VCaP (cell line): ENCODE measurements around the gene PHLDB1.
"Not testable (repeated sequence)": the region's sequence is repeated elsewhere in the genome, so short reads cannot be mapped to it uniquely, and the experiment has no call there.

Source experiments
- H3K27ac ChIP-seq: fragments of 450-650 bp; 2 replicates; pipeline ENCODE4 v1.5.1; 2017
- TF ChIP-seq, protein P1 (sequence below): fragments of 450-650 bp; conservative IDR thresholded peaks from 2 replicates; pipeline ENCODE4 v1.5.1; 2017; ENCODE audit warnings: mild to moderate bottlenecking, moderate library complexity

Gene PHLDB1

DNA sequence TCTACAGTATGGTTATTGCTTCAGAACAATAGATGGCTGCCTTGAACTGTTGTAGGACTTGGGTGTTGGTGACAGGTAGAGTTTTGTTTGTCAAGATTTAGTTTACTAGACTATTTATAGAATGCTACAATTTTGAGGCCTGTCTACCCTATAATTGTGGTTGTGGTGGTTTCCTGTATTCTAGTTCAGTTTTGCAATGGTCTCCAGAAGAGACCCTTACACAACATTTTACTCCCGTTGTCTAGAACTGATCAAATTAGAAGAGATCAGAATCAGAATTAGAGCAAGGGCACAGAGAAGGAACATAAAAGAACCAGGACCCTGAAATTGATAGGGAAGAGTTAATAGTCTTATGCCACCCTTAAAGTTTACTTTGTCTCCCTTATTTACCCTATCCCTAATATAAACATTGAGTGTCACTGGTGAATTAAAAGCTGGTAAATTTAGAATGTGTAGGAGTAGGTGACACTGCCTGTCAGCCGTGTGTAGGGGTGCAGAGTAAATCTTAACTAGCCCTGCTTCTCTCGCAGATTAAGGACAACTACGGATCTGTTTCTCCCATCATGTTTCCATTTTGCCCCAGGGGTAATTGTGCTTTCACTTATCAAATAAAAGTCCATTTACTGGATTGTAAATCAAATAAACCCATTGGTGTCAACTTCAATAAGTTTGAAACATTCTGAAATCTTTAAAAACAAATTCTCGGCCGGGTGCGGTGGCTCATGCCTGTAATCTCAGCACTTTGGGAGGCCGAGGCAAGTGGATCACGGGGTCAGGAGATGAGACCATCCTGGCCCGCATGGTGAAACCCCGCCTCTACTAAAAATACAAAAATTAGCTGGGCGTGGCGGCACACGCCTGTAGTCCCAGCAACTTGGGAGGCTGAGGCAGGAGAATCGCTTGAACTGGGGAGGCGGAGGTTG, 10.9 kb upstream of the PHLDB1 start:
- peak overlapping the region; percentile 30; the same call in 1 of the 2 replicates for H3K27ac ChIP-seq
- TF ChIP-seq, protein P1, sequence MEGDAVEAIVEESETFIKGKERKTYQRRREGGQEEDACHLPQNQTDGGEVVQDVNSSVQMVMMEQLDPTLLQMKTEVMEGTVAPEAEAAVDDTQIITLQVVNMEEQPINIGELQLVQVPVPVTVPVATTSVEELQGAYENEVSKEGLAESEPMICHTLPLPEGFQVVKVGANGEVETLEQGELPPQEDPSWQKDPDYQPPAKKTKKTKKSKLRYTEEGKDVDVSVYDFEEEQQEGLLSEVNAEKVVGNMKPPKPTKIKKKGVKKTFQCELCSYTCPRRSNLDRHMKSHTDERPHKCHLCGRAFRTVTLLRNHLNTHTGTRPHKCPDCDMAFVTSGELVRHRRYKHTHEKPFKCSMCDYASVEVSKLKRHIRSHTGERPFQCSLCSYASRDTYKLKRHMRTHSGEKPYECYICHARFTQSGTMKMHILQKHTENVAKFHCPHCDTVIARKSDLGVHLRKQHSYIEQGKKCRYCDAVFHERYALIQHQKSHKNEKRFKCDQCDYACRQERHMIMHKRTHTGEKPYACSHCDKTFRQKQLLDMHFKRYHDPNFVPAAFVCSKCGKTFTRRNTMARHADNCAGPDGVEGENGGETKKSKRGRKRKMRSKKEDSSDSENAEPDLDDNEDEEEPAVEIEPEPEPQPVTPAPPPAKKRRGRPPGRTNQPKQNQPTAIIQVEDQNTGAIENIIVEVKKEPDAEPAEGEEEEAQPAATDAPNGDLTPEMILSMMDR = no peak

DNA sequence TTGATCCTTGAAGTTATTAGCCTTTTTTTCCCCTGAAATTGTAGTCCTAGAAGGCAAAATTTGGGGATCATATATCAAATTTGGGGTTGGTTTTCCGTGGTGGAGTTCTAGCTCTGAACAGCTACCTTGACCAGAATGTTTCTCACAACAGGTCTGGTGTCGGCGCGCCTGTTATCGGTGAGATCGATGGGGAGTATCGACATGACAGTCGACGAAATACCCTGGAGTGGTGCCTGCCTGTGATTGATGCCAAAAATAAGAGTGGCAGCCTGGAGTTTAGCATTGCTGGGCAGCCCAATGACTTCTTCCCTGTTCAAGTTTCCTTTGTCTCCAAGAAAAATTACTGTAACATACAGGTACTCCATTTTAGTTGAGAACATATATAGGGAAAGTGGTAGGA, 9.9 kb upstream of the PHLDB1 start:
- H3K27ac ChIP-seq = no peak overlapping the region
- TF ChIP-seq, protein P1 = no peak

DNA sequence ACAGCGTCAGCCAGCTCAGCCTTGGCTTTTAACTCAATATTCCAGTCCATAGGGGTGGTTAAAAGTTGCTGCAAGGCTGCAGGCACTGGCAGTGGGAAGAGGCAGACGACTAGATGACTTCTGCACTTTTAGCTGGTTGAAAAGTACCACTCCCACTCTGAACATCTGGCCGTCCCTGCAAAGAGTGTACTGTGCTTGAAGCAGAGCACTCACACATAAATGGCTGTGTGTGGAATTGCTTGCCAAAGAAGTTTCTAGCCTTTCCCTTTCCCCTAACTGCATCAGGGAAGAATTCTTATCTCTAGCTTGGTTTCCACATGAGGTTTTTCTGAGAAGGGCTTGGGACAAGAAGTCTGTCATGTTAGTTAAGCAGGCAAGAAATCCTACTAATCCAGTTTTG, 5.1 kb upstream of the PHLDB1 start:
- TF ChIP-seq, protein P1 = no peak
- H3K27ac ChIP-seq = peak overlapping the region; percentile 59

DNA sequence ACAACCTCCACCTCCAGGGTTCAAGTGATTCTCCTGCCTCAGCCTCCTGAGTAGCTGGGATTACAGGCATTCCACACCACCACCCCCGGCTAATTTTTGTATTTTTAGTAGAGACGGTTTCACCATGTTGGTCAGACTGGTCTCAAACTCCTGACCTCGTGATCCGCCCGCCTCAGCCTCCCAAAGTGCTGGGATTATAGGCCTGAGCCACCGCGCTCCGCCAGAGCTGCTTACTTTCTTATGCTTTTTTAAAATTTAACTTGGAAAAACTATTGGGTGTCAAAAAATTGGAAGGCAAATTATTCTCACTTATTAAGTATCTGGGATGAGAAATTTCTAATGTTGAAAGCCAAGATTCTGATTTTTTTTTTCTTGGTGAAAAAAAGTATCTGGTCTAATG, 3.7 kb upstream of the PHLDB1 start:
- H3K27ac ChIP-seq = not testable (repeated sequence)

DNA sequence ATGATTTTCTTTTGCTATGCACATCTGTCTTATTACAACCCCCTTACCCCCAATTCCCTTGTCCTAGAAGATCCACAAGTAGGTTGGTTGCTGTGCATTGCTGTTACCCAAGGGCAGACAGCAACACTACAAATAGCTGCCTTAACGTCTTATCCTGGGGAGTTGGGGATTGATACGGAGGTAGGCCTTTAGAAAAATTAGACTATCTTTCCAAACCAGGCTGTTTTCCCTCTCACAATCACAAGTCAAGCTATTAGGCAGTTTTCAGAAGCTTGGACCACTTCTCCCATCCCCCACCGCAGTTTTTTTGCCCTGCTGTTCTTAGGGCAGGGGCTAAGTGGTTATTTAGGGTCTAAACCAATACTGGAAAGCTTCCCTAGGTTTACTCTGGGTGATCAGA, 2.8 kb upstream of the PHLDB1 start:
- TF ChIP-seq, protein P1 = no peak

DNA sequence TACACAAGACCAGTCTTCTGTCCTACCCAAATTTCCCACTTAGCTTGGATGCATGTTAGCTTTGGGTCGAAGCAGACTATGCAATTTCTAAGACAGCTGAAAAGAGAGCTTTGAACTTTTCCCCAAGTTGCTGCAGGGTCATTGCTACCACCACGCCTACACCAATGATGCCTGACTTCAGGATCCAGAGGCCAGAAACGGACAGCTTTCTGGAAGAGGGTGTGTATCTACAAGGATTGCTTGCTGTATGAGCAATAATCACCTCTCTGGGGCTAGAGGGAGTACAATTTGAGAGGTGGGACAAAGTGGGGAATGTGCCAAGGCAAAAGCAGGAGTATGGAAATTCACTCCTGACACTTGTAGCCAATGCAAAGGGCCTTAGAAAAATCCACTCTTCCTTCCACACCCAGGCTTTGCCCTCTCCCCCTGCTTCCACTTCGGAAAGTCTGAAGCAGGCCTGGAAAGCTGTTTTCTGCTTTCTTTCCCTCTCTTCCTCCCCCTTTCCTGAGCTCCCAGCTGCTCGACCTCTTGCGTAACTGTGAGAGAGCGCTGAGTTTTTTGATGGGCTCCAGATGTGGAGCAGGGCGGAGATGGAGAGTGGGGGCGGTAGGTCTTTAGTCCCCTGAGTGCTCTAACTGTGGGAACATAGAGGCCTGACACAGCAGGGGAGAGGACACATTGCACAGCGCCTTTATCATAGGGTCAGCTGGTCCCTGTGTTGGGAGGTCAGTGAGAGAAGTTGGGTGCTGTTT, 2.1 kb upstream of the PHLDB1 start:
- no peak overlapping the region for H3K27ac ChIP-seq
- TF ChIP-seq, protein P1 = no peak

More for the DNA sequence above, 2.8 kb upstream of the PHLDB1 start:
- no peak overlapping the region for H3K27ac ChIP-seq

DNA sequence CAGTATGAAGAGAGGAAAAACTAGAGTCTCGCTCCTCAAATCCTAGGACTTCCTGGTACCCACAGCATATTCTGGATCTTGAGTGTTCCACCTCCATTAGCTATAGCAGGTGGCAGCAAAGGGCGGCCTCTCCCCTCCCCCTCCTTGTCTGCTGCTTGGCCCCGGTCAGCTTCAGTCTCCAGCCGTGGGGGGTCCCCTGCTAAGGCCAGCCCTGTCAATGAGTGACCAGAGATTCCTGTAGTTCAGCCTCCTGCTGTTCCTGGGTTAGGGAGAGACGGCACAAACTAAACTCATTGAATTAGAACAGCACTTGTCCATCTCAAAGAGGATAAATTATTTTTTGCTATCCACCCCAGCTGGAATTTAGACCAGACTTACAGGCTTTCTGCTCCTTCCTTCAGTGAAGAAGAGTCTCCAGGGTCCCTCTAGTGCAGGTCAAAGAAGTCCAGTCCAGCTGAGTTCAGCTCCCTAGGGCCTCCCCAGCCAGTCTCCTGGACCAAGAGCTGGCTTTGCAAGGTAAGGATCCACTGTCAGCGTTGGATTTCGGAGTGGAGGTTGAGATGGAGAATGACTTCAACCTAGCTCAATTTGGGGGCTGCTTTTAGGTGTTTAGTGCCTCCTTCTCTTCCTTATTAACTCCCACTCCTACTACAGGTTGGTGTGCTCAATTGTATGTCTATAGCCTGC, 1.1 kb upstream of the PHLDB1 start:
- TF ChIP-seq, protein P1 = no peak
- H3K27ac ChIP-seq = no peak overlapping the region
